Measurements from ENCODE around the gene LRIG1. TPM values are rescaled to one million over a fixed set of nuclear protein-coding genes. Genes with fewer than 3 reads are reported as not detected.

Gene LRIG1
- total RNA-seq, 2 donors from 2014 or later, result 121 to 131 TPM

- TF ChIP-seq CTCF (IDR thresholded peaks at IDR 0.05), result no peak
- no peak overlapping the region for H3K27ac ChIP-seq
- DNase-seq (ENCODE audit: low spot score) (no peak), ATAC-seq (ENCODE audit: insufficient number of reproducible peaks, low FRiP score, low read depth) (no peak)
- H3K27me3 ChIP-seq (replicated peaks; ENCODE audit: insufficient read depth), result no peaks in the 10 kb centered on the region
- H3K4me1 ChIP-seq (ENCODE audit: control insufficient read depth in 1 of 2, low read depth in 2 of 2), result no peaks in the 10 kb centered on the region
- H3K36me3 ChIP-seq, result no peaks in the 10 kb centered on the region
- no peaks in the 10 kb centered on the region for H3K9me3 ChIP-seq
- H3K4me3 ChIP-seq, result no peak overlapping the region
Observed at GRCh38 chr3:66531256-66531655, 30.4 kb upstream of the LRIG1 start.

GRCh38 chr3:66527246-66527645 lies 26.4 kb upstream of the LRIG1 start:
- no peaks in the 10 kb centered on the region for H3K4me1 ChIP-seq (ENCODE audit: control insufficient read depth in 1 of 2, low read depth in 2 of 2)
- no peaks in the 10 kb centered on the region for H3K9me3 ChIP-seq
- no peaks in the 10 kb centered on the region for H3K27me3 ChIP-seq (replicated peaks; ENCODE audit: insufficient read depth)
- no peaks in the 10 kb centered on the region for H3K36me3 ChIP-seq
- H3K4me3 ChIP-seq, result no peak overlapping the region
- no peak for ATAC-seq (ENCODE audit: insufficient number of reproducible peaks, low FRiP score, low read depth)
- no peak overlapping the region for H3K27ac ChIP-seq
- TF ChIP-seq CTCF (IDR thresholded peaks at IDR 0.05), result no peak
- no peak for DNase-seq (ENCODE audit: low spot score)

- TF ChIP-seq CTCF (IDR thresholded peaks at IDR 0.05), result no peak
- no peak for ATAC-seq (ENCODE audit: insufficient number of reproducible peaks, low FRiP score, low read depth)
- no peaks in the 10 kb centered on the region for H3K27me3 ChIP-seq (replicated peaks; ENCODE audit: insufficient read depth)
- H3K4me1 ChIP-seq (ENCODE audit: control insufficient read depth in 1 of 2, low read depth in 2 of 2), result no peaks in the 10 kb centered on the region
- no peak overlapping the region for H3K4me3 ChIP-seq
- DNase-seq (ENCODE audit: low spot score), result no peak
- H3K27ac ChIP-seq, result no peak overlapping the region
- no peaks in the 10 kb centered on the region for H3K36me3 ChIP-seq
- H3K9me3 ChIP-seq, result no peaks in the 10 kb centered on the region
Observed at GRCh38 chr3:66525771-66526170, 24.9 kb upstream of the LRIG1 start.

GRCh38 chr3:66520724-66521123 lies 19.9 kb upstream of the LRIG1 start:
- no peak overlapping the region for H3K4me3 ChIP-seq
- H3K27ac ChIP-seq, result no peak overlapping the region
- ATAC-seq (ENCODE audit: insufficient number of reproducible peaks, low FRiP score, low read depth) (no peak), DNase-seq (ENCODE audit: low spot score) (no peak)
- no peaks in the 10 kb centered on the region for H3K27me3 ChIP-seq (replicated peaks; ENCODE audit: insufficient read depth)
- no peak for TF ChIP-seq CTCF (IDR thresholded peaks at IDR 0.05)
- no peaks in the 10 kb centered on the region for H3K4me1 ChIP-seq (ENCODE audit: control insufficient read depth in 1 of 2, low read depth in 2 of 2)
- no peaks in the 10 kb centered on the region for H3K9me3 ChIP-seq
- no peaks in the 10 kb centered on the region for H3K36me3 ChIP-seq

GRCh38 chr3:66518644-66519043 lies 17.8 kb upstream of the LRIG1 start:
- TF ChIP-seq CTCF (IDR thresholded peaks at IDR 0.05), result no peak
- H3K9me3 ChIP-seq, result no peaks in the 10 kb centered on the region
- H3K27me3 ChIP-seq (replicated peaks; ENCODE audit: insufficient read depth), result no peaks in the 10 kb centered on the region
- no peak overlapping the region for H3K4me3 ChIP-seq
- no peaks in the 10 kb centered on the region for H3K36me3 ChIP-seq
- ATAC-seq (ENCODE audit: insufficient number of reproducible peaks, low FRiP score, low read depth) (no peak), DNase-seq (ENCODE audit: low spot score) (no peak)
- H3K27ac ChIP-seq, result no peak overlapping the region
- no peaks in the 10 kb centered on the region for H3K4me1 ChIP-seq (ENCODE audit: control insufficient read depth in 1 of 2, low read depth in 2 of 2)

Data from thoracic aorta (tissue), 2 donors.